ENCODE results near the gene SLC9A7. TPM values are rescaled to one million over a fixed set of nuclear protein-coding genes. Genes with fewer than 3 reads are reported as not detected.
A peak's percentile ranks its signal among the peaks of the same experiment; 100 is the strongest.

Gene SLC9A7
- total RNA-seq, 1 donor from 2014 or later: 1.4 TPM

DNA sequence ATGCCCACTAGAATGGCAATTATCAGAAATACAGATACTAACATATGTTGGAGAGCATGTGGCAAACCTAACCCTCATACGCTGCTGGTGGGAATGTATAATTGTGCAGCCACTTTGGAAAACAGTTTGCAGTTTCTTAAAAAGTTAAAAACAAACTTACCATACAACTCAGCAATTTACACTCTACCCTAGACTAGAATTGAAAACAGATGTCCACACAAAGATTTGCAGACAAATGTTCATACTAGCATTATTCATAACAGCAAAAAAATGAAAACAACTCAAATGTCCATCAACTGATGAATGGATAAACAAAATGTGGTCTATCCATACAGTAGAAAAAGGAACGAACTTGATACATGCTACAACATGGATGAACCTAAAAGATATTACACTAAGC lies 64.4 kb downstream of the SLC9A7 start:
- peaks cover 1% of the 10 kb centered on the region for H3K4me1 Mint-ChIP-seq (ENCODE audit: unreplicated experiment)
- TF ChIP-seq, protein P1, sequence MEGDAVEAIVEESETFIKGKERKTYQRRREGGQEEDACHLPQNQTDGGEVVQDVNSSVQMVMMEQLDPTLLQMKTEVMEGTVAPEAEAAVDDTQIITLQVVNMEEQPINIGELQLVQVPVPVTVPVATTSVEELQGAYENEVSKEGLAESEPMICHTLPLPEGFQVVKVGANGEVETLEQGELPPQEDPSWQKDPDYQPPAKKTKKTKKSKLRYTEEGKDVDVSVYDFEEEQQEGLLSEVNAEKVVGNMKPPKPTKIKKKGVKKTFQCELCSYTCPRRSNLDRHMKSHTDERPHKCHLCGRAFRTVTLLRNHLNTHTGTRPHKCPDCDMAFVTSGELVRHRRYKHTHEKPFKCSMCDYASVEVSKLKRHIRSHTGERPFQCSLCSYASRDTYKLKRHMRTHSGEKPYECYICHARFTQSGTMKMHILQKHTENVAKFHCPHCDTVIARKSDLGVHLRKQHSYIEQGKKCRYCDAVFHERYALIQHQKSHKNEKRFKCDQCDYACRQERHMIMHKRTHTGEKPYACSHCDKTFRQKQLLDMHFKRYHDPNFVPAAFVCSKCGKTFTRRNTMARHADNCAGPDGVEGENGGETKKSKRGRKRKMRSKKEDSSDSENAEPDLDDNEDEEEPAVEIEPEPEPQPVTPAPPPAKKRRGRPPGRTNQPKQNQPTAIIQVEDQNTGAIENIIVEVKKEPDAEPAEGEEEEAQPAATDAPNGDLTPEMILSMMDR (IDR thresholded peaks at IDR 0.05): no peak
- no peaks in the 10 kb centered on the region for H3K36me3 Mint-ChIP-seq (ENCODE audit: unreplicated experiment)
- H3K27me3 Mint-ChIP-seq (ENCODE audit: unreplicated experiment): peaks cover 14% of the 10 kb centered on the region
- no peak overlapping the region for H3K4me3 Mint-ChIP-seq (ENCODE audit: unreplicated experiment)
- no peak for DNase-seq (ENCODE audit: extremely low spot score, unreplicated experiment)
- H3K27ac Mint-ChIP-seq (ENCODE audit: unreplicated experiment): no peak overlapping the region
- H3K9me3 Mint-ChIP-seq (ENCODE audit: unreplicated experiment): peaks cover 19% of the 10 kb centered on the region

DNA sequence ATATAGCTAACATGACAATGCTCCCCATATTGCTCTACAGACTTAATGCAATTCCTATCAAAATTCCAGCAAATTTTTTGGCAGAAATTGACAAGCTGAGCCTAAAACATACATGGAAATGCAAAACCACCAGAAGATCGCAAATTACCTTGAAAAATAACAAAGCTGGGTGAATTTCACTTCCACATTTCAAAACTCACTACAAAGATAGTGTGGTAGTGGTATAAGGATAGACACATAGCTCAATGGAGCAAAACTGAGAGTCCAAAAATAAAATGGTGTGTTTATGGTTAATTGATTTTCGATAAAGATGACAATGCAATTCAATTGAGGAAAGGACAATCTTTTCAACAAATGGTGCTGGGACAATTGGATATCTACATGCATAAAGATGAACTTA lies 65.8 kb downstream of the SLC9A7 start:
- peaks cover 13% of the 10 kb centered on the region for H3K27me3 Mint-ChIP-seq (ENCODE audit: unreplicated experiment)
- H3K9me3 Mint-ChIP-seq (ENCODE audit: unreplicated experiment): peaks cover 13% of the 10 kb centered on the region

DNA sequence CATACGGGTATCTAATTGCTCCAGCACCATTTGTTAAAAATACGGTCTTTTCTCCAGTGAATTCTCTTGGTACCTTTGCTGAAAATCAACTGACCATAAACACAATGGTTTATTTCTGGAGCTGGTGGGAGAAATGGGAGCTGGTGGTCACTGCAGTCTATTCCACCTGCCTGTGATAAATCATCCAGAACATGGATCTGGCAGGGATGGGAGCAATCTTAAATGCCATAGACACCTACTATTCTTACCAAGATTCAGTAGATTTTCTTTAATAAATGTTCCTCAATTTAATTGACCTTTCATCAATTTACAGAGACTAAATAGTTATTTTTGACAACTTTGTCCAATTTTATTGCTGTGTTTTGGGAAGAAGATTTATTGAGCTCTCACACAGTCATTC lies 68.1 kb downstream of the SLC9A7 start:
- peaks cover 9% of the 10 kb centered on the region for H3K9me3 Mint-ChIP-seq (ENCODE audit: unreplicated experiment)
- H3K27ac Mint-ChIP-seq (ENCODE audit: unreplicated experiment): no peak overlapping the region
- no peak overlapping the region for H3K4me3 Mint-ChIP-seq (ENCODE audit: unreplicated experiment)

More for the DNA sequence above, 65.8 kb downstream of the SLC9A7 start:
- no peak overlapping the region for H3K4me3 Mint-ChIP-seq (ENCODE audit: unreplicated experiment)
- peaks cover 1% of the 10 kb centered on the region for H3K4me1 Mint-ChIP-seq (ENCODE audit: unreplicated experiment)
- no peak for DNase-seq (ENCODE audit: extremely low spot score, unreplicated experiment)
- TF ChIP-seq, protein P1 (IDR thresholded peaks at IDR 0.05): no peak
- no peaks in the 10 kb centered on the region for H3K36me3 Mint-ChIP-seq (ENCODE audit: unreplicated experiment)
- H3K27ac Mint-ChIP-seq (ENCODE audit: unreplicated experiment): no peak overlapping the region

DNA sequence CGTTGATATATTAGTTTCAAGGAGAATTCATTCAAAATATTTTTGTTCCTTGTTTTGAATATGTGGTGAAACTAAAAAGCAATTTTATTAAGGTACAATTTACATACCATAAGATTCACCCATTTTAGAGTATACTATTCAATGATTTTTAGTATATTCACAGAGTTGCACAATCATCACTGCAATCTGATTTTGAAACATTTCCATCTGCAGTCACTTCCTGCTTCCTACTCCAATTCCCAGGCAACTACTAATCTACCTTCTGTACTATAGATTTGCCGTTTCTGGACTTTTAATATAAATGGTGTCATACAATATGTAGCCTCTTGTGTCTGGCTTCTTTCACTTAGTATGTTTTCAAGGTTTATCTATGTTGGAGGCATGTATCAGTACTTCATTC lies 71.3 kb downstream of the SLC9A7 start:
- DNase-seq (ENCODE audit: extremely low spot score, unreplicated experiment): no peak
- Mint-ChIP-seq H3K27ac (ENCODE audit: unreplicated experiment) (no peak overlapping the region), H3K9me3 (ENCODE audit: unreplicated experiment) (peaks cover 5% of the 10 kb centered on the region), H3K36me3 (ENCODE audit: unreplicated experiment) (no peaks in the 10 kb centered on the region), H3K27me3 (ENCODE audit: unreplicated experiment) (peaks cover 5% of the 10 kb centered on the region), H3K4me1 (ENCODE audit: unreplicated experiment) (no peaks in the 10 kb centered on the region), H3K4me3 (ENCODE audit: unreplicated experiment) (no peak overlapping the region)
- TF ChIP-seq, protein P1 (IDR thresholded peaks at IDR 0.05): no peak

More for the DNA sequence above, 68.1 kb downstream of the SLC9A7 start:
- peaks cover 1% of the 10 kb centered on the region for H3K4me1 Mint-ChIP-seq (ENCODE audit: unreplicated experiment)
- TF ChIP-seq, protein P1 (IDR thresholded peaks at IDR 0.05): no peak
- DNase-seq (ENCODE audit: extremely low spot score, unreplicated experiment): no peak
- no peaks in the 10 kb centered on the region for H3K36me3 Mint-ChIP-seq (ENCODE audit: unreplicated experiment)
- peaks cover 7% of the 10 kb centered on the region for H3K27me3 Mint-ChIP-seq (ENCODE audit: unreplicated experiment)

DNA sequence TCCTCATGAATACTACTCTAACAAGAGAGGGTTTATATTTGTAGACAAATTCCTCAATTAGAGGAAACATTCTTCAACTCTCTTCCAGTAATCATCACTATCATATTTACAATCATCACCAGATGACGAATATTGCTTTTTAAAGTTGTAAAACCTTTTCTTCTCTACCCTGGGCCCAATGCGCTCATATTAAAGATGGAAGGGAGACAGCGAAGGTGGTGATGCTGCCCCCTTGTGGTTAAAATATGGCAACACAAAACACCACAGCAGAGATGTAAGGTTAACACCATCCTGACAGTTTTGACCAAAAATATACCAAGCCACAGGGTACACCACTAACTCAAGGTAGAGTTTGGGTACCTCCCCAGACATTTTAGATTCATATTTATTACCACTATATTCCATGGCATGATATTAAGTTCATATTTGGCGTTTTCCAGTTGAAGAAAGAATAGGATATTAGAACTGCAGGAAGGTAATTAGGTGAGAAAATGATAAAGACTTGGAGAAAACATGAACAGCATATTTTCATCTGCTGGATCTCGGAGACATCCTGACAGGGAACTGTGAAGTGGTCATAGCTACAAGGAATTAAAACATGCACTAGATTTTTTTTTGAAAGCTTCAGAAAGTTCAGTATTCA lies 72.8 kb downstream of the SLC9A7 start:
- Mint-ChIP-seq H3K27ac (ENCODE audit: unreplicated experiment) (no peak overlapping the region), H3K4me3 (ENCODE audit: unreplicated experiment) (no peak overlapping the region), H3K9me3 (ENCODE audit: unreplicated experiment) (peaks cover 5% of the 10 kb centered on the region), H3K4me1 (ENCODE audit: unreplicated experiment) (no peaks in the 10 kb centered on the region), H3K27me3 (ENCODE audit: unreplicated experiment) (peaks cover 2% of the 10 kb centered on the region), H3K36me3 (ENCODE audit: unreplicated experiment) (no peaks in the 10 kb centered on the region)
- DNase-seq (ENCODE audit: extremely low spot score, unreplicated experiment): no peak
- TF ChIP-seq, protein P1 (IDR thresholded peaks at IDR 0.05): peak; percentile 73
